Body of pancreas (tissue), 4 donors: ENCODE measurements around the gene CCBE1.

Experiments used
- POLR2A ChIP-seq, 3 donors: fragments of 450-650 bp; IDR thresholded peaks; one replicate each; pipeline ENCODE4 v1.6.1; 2016; ENCODE audit warnings: antibody characterized with exemption in 3 of 3, mild to moderate bottlenecking in 2 of 3
- TF ChIP-seq, protein P1 (sequence below), 7 experiments: fragments of 450-650 bp in 4 of 7; fragments of 200-600 bp in 3 of 7; sonication (generic) in 3 of 7; IDR thresholded peaks; one replicate each; pipeline ENCODE4 v1.5.1; 2016 to 2019; ENCODE audit warnings: antibody characterized with exemption in 7 of 7

DNA sequence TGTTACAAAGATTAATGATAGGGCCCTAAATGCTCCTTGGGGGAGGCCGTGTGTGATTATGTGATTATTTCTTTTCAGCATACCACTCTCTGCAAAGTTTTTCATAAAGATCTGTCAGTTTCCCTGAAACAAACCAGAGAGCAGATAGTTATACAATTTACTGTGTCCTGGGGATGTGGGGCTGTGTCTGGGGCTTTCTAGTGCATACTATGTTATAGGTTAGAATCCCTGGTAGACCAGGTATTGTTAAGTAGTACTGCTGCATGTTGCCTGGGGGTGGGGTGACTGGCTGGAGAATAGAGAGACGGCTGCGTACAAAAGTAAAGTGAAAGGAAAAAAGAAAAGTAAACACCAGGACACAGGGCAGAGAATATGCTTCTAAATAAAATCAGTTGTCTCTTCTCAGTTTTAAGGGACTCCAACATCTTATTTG is 3.3 kb upstream of the CCBE1 start:
- TF ChIP-seq, protein P1, sequence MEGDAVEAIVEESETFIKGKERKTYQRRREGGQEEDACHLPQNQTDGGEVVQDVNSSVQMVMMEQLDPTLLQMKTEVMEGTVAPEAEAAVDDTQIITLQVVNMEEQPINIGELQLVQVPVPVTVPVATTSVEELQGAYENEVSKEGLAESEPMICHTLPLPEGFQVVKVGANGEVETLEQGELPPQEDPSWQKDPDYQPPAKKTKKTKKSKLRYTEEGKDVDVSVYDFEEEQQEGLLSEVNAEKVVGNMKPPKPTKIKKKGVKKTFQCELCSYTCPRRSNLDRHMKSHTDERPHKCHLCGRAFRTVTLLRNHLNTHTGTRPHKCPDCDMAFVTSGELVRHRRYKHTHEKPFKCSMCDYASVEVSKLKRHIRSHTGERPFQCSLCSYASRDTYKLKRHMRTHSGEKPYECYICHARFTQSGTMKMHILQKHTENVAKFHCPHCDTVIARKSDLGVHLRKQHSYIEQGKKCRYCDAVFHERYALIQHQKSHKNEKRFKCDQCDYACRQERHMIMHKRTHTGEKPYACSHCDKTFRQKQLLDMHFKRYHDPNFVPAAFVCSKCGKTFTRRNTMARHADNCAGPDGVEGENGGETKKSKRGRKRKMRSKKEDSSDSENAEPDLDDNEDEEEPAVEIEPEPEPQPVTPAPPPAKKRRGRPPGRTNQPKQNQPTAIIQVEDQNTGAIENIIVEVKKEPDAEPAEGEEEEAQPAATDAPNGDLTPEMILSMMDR (IDR thresholded peaks at IDR 0.05): no peak
- TF ChIP-seq POLR2A (IDR thresholded peaks at IDR 0.05): no peak
